Left lung (tissue), 10 donors: ENCODE results near the gene ID2. TPM values are rescaled to one million over a fixed set of nuclear protein-coding genes. Genes with fewer than 3 reads are reported as not detected.

ENCODE experiments used
- ATAC-seq: fragments of 200-7000 bp; cut with Tn5 transposase; one replicate; pipeline ENCODE4 v1.9.1; 2020; ENCODE audit warnings: moderate library complexity
- DNase-seq, 4 donors: peaks; one replicate each; pipeline ENCODE4 v3.0.0-alpha.2; 2013 to 2020
- H3K27ac ChIP-seq, 2 donors: fragments of 200-600 bp; sonication (generic) in 1 of 2; one replicate each; pipeline versions ENCODE4 v1.5.0 to v1.8.0; 2020 to 2021
- H3K27me3 ChIP-seq, 2 donors: fragments of 200-600 bp; sonication (generic) in 1 of 2; one replicate each; pipeline versions ENCODE4 v1.5.0 to v1.8.0; 2020 to 2021
- H3K36me3 ChIP-seq, 2 donors: fragments of 200-600 bp; sonication (generic) in 1 of 2; one replicate each; pipeline versions ENCODE4 v1.5.0 to v1.8.0; 2020 to 2021
- H3K4me1 ChIP-seq, 2 donors: fragments of 200-600 bp; one replicate each; pipeline ENCODE4 v1.8.0; 2021
- H3K4me3 ChIP-seq, 2 donors: fragments of 200-600 bp; sonication (generic) in 1 of 2; one replicate each; pipeline versions ENCODE4 v1.5.0 to v1.8.0; 2020 to 2021; ENCODE audit warnings: mild to moderate bottlenecking in 1 of 2
- H3K9me3 ChIP-seq, 2 donors: fragments of 200-600 bp; sonication (generic) in 1 of 2; one replicate each; pipeline versions ENCODE4 v1.5.0 to v1.8.0; 2020 to 2021
- intact Hi-C, 2 donors: fragments of 100-400 bp; cut with DNase I; formaldehyde crosslinking; loops; one replicate each; pipeline versions ENCODE4 v1.11.2 to v1.14.2; 2022
- polyA plus RNA-seq, 6 donors: library from polyadenylated mRNA; unstranded; fragments of 120-200 nt; gene quantifications; one replicate each; pipeline ENCODE4 v1.2.1, GENCODE V29; 2013; ENCODE audit not compliant: insufficient read length in 6 of 6
- total RNA-seq, 2 donors: library from RNA; stranded (reverse); fragmentation: NEBNext Ultra II Directional; extraction: Animal tissue kit (Norgen Biotek cat#: 25700); gene quantifications; one replicate each; pipeline ENCODE4 v1.2.1, GENCODE V29; 2021
- TF ChIP-seq, protein P1 (sequence below), 2 donors: fragments of 200-600 bp; sonication (generic) in 1 of 2; IDR thresholded peaks; one replicate each; pipeline versions ENCODE4 v1.5.0 to v1.8.0; 2021; ENCODE audit warnings: antibody characterized with exemption in 2 of 2
- donor health status: DM: no; HTN: yes; CAD: no.
- donor health status: DM: no; HTN: no; CAD: no.

Gene ID2
- total and polyA plus RNA-seq, 8 donors = 67.5 to 499 (median 347) TPM

DNA sequence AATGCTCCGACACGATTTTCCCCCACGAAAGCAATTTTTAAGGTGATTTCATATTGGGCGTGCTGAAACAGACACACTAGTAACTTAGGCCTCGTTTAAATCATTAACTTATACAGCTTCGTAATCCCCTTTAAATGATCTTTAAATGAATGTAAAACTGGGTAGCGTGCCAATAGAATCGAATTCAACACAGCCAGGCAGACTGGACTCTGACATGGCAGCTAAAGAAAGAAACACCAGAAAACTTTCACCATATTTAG is 2.4 kb upstream of the ID2 start:
- H3K27me3 ChIP-seq = peaks cover 0 to 43% of the 10 kb centered on the region in 2 donors
- DNase-seq (no peak), ATAC-seq (no peak)
- H3K9me3 ChIP-seq = peaks cover 0 to 4% of the 10 kb centered on the region in 2 donors
- intact Hi-C loops = no loop called here
- H3K4me1 ChIP-seq = peaks cover 28 to 60% of the 10 kb centered on the region in 2 donors
- H3K27ac ChIP-seq = peak overlapping the region; percentile 95
- TF ChIP-seq, protein P1, sequence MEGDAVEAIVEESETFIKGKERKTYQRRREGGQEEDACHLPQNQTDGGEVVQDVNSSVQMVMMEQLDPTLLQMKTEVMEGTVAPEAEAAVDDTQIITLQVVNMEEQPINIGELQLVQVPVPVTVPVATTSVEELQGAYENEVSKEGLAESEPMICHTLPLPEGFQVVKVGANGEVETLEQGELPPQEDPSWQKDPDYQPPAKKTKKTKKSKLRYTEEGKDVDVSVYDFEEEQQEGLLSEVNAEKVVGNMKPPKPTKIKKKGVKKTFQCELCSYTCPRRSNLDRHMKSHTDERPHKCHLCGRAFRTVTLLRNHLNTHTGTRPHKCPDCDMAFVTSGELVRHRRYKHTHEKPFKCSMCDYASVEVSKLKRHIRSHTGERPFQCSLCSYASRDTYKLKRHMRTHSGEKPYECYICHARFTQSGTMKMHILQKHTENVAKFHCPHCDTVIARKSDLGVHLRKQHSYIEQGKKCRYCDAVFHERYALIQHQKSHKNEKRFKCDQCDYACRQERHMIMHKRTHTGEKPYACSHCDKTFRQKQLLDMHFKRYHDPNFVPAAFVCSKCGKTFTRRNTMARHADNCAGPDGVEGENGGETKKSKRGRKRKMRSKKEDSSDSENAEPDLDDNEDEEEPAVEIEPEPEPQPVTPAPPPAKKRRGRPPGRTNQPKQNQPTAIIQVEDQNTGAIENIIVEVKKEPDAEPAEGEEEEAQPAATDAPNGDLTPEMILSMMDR (IDR thresholded peaks at IDR 0.05) = no peak
- peak overlapping the region; percentile 46 to 58 for H3K4me3 ChIP-seq
- no peaks in the 10 kb centered on the region for H3K36me3 ChIP-seq

DNA sequence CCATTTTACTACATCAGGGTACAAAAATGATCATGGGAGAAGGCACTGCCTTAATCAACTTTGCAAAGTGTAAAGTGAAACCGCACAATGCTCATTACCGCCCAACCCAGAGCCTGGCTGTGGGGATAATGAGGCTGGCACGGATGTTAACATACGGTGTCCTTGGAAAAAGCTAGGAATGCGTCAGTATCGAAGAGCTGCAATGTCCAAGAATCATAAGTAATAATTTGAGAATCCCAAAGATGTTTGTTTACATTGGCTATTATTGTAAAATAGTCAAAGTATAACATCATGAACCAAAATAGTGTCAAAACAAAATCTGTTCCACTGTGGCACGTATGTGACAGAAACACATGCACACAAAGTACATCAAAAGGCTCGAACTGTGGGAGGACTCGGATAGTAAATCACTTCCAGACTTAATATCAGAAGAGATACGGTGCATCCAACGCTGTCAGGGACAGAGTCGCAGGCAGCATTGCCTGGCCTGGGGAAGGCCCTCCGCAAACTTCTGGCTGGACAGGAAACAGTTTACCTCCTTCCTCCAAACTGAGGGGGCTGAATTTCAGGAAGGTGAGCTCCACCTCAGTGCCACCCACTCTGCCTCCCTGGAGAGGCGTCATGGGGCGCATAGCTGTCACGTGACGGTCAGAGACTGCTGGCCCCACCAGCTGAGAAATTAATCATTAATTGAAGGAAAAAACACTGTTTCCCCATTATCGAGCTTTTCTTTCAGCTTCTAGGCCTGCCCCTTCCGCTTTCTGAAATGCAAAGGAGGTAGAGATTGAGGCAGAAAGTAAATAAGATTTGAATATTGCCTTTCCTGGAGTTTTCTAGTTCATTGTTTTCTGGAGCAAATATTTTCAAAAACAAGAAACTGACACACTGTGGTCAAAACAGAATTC is 1.8 kb upstream of the ID2 start:
- intact Hi-C loops = loop anchor here in 1 of 2 donors (10.0 kb wide), 1 partner anchor 1245 kb away; no protein-coding TSS in a partner anchor
- Histone ChIP-seq H3K4me1 (peaks cover 28 to 66% of the 10 kb centered on the region in 2 donors), H3K27ac (peak overlapping the region; percentile 95), H3K4me3 (peak overlapping the region; percentile 46 to 58), H3K36me3 (no peaks in the 10 kb centered on the region), H3K27me3 (peaks cover 0 to 39% of the 10 kb centered on the region in 2 donors), H3K9me3 (no peaks in the 10 kb centered on the region)
- TF ChIP-seq, protein P1 (IDR thresholded peaks at IDR 0.05) = no peak
- peak in 3 of 4 donors; percentile 54 to 81 (median 75) for DNase-seq
- peak; percentile 2 for ATAC-seq

DNA sequence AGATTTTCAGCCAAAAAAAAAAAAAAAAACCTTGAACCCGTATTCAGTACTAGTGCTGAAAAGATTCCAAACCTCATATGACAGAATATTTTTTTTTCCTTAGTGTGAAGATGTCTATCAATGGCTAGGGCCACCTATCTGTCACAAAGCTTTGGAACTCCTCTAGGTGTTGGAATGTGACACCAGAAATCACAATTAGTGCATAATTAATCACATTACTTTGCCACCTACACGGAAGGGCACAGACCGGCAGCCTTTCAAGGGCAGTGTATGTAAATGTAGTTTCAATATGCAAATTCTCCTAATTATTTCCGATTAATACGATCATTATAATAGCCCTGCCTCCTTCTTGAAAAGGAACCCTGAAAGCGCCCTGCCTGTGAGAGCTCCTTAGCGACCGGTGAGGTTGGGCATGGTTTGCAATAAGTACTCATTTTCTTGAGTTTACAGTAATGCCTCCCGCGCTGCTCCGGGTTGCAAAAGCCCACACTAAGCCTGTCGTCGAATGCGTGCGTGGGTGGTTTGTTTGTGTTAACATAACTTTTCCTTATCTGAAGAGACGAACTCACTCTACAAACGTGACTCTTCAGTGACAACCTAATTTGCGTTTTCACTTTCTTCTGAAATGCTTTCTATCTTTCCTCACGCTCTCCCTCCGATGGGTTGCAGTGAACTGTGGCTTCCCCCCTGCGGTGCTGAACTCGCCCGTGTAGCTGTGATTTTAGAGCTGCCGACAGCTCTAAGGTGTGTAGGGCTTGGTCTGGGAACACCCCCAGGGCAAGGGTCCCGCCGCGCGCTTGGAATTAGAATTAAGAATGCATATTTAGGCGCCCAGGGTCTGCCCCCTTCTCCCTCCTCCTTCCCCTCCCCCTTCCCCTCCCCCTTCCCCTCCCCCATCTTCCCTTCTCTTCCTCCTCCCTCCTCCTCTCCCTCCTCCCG is 765 bp upstream of the ID2 start:
- H3K36me3 ChIP-seq = no peaks in the 10 kb centered on the region
- peak overlapping the region; percentile 95 for H3K27ac ChIP-seq
- H3K4me1 ChIP-seq = peaks cover 26 to 74% of the 10 kb centered on the region in 2 donors
- H3K9me3 ChIP-seq = no peaks in the 10 kb centered on the region
- TF ChIP-seq, protein P1 (IDR thresholded peaks at IDR 0.05) = no peak
- DNase-seq = peak; percentile 70 to 85 (median 78)
- H3K27me3 ChIP-seq = peaks cover 0 to 29% of the 10 kb centered on the region in 2 donors
- intact Hi-C loops = loop anchor here in 1 of 2 donors (10.0 kb wide), 1 partner anchor 1246 kb away; no protein-coding TSS in a partner anchor
- H3K4me3 ChIP-seq = peak overlapping the region; percentile 43 to 58
- ATAC-seq = peak; percentile 3

DNA sequence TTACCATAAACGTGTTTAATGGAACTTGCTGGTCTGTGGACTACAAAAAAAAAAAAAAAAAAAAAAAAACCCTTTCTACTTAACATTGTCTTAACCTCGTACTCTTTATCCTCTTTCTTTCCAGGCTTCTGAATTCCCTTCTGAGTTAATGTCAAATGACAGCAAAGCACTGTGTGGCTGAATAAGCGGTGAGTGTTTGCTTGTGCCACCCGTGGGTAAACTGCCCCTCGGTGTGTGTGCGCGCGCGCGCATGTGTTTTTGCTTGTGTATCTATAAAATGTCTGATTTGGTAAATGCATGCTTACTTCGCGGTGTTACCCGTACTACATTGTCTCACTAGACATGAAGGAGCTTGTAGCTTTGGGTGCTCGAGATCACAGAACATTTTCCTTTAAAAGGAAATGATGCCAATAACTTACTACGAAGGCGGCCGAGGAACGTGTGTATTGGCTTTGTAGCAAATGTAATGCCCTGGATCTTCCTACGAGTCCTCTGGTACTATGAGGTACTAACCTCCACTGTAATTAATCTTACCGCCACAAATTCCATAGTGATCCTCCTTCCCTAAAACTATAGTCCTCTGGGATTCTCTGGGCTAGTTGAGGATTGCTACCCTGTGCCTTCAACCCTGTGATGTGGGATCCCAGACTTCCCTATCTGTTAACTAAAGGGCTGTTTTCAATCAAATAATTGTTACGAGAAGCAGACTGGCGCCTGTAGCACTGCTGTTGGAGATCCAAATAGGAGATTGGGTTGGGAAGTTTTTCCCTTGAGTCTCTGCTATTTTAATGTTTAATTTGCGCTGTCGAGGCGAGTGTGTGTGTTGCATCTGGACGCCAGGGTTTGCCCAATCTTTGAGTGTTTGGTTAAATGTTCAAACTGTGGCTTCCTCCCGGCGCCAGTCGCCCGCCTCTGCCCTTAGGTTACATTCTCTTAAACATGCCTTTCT is 1.1 kb downstream of the ID2 start:
- intact Hi-C loops = loop anchor here in 1 of 2 donors (10.0 kb wide), 1 partner anchor 1248 kb away; no protein-coding TSS in a partner anchor

More for the DNA sequence above, 1.1 kb downstream of the ID2 start:
- Histone ChIP-seq H3K4me1 (peaks cover 15 to 58% of the 10 kb centered on the region in 2 donors), H3K36me3 (no peaks in the 10 kb centered on the region), H3K27me3 (peaks cover 0 to 10% of the 10 kb centered on the region in 2 donors), H3K9me3 (no peaks in the 10 kb centered on the region), H3K27ac (peak overlapping the region; percentile 87 to 88), H3K4me3 (peak overlapping the region; percentile 74 to 76)
- no peak for ATAC-seq
- peak; percentile 61 to 88 (median 66) for DNase-seq
- TF ChIP-seq, protein P1 (IDR thresholded peaks at IDR 0.05) = no peak
